K562 (cell line): ENCODE measurements around the gene COL7A1. TPM values are rescaled to one million over a fixed set of nuclear protein-coding genes. Genes with fewer than 3 reads are reported as not detected.

Experiments used
- ATAC-seq: fragments of 200-7000 bp; cut with Tn5 transposase; 3 replicates; pipeline ENCODE4 v1.9.1; 2020; ENCODE audit warnings: moderate library complexity
- BruUV-seq: library from RNA; stranded (reverse); fragments of 400-500 nt; replicated peaks from 2 replicates; lab custom pipeline; 2021; lab: Mats Ljungman, UMichigan
- CTCF ChIA-PET: fragments of 300-600 bp; formaldehyde crosslinking; extraction: SDS; loops from one replicate; lab custom pipeline; 2021; ENCODE audit warnings: low intra/inter-chr PET ratio; lab: Yijun Ruan, JAX
- POLR2A ChIA-PET: fragments of 300-600, 350-650 bp; sonication (Branson Sonifier 250); formaldehyde crosslinking; extraction: SDS; loops from one replicate; lab custom pipeline; 2021; ENCODE audit warnings: antibody characterized with exemption, inconsistent platforms; lab: Yijun Ruan, JAX
- DNase-seq, 4 experiments: peaks; one replicate each; pipeline versions ENCODE4 v3.0.0 to v3.0.0-alpha.2; 2011 to 2018; ENCODE audit warnings: low spot score in 3 of 4, mixed read lengths in 3 of 4; ENCODE audit errors: extremely low read depth in 1 of 4
- FAIRE-seq: peaks from 2 replicates; lab custom pipeline; 2011; peaks lifted over from hg19 to GRCh38; lab: Jason Lieb, UNC
- H2AFZ ChIP-seq: 2 replicates; pipeline ENCODE4 v1.6.0; 2011; ENCODE audit warnings: low read depth, low read length, control low read depth, inconsistent platforms
- H3K27ac ChIP-seq: fragments of 200-600 bp; 3 replicates; pipeline ENCODE4 v1.8.0; 2011; ENCODE audit warnings: low read depth, mild to moderate bottlenecking, control low read depth, inconsistent platforms, low read length, moderate library complexity, mixed read lengths; ENCODE audit errors: extremely low read depth
- H3K27me3 ChIP-seq, 2 experiments: fragments of 300-600 bp in 1 of 2; 2 replicates in 1 of 2; 3 replicates in 1 of 2; pipeline versions ENCODE4 v1.6.0 to v1.8.0; 2011; ENCODE audit warnings: inconsistent platforms in 2 of 2, low read length in 2 of 2, mild to moderate bottlenecking in 1 of 2, mixed read lengths in 1 of 2, moderate library complexity in 1 of 2; ENCODE audit not compliant: control insufficient read depth in 2 of 2, insufficient read depth in 2 of 2
- H3K36me3 ChIP-seq: fragments of 300-600 bp; 3 replicates; pipeline ENCODE4 v1.8.0; 2011; ENCODE audit warnings: mild to moderate bottlenecking, low read length, inconsistent platforms; ENCODE audit not compliant: control insufficient read depth, insufficient read depth
- H3K4me1 ChIP-seq, 2 experiments: fragments of 200-600 bp in 1 of 2; replicated peaks in 1 of 2; 2 replicates in 1 of 2; 3 replicates in 1 of 2; pipeline versions ENCODE4 v1.5.1 to v1.8.0; 2011; ENCODE audit warnings: inconsistent platforms in 2 of 2, low read length in 2 of 2, mild to moderate bottlenecking in 1 of 2, mixed read lengths in 1 of 2, moderate library complexity in 1 of 2; ENCODE audit not compliant: control insufficient read depth in 2 of 2, insufficient read depth in 2 of 2
- H3K4me2 ChIP-seq: 2 replicates; pipeline ENCODE4 v1.6.1; 2011; ENCODE audit warnings: low read length, control low read depth, inconsistent platforms, mixed read lengths; ENCODE audit not compliant: insufficient read depth
- H3K4me3 ChIP-seq: fragments of 200-600 bp; sonication (generic), shearing (Covaris generic); 2 replicates; pipeline ENCODE4 v1.5.1; 2016; ENCODE audit warnings: control low read depth, inconsistent platforms
- H3K79me2 ChIP-seq: fragments of 200-600 bp; 3 replicates; pipeline ENCODE4 v1.8.0; 2011; ENCODE audit warnings: low read length, inconsistent platforms; ENCODE audit not compliant: control insufficient read depth, insufficient read depth
- H3K9ac ChIP-seq, 2 experiments: 2 replicates each; pipeline versions ENCODE4 v1.6.0 to v1.6.1; 2011; ENCODE audit warnings: low read depth in 2 of 2, low read length in 2 of 2, control low read depth in 1 of 2, inconsistent platforms in 1 of 2, mild to moderate bottlenecking in 1 of 2, mixed read lengths in 1 of 2; ENCODE audit not compliant: insufficient read depth in 1 of 2
- H3K9me1 ChIP-seq: one replicate; pipeline ENCODE4 v1.6.0; 2011; ENCODE audit warnings: inconsistent platforms, mild to moderate bottlenecking, low read length, moderate library complexity; ENCODE audit not compliant: control insufficient read depth, insufficient read depth
- H3K9me3 ChIP-seq: replicated peaks from 2 replicates; pipeline ENCODE4 v1.5.1; 2011; ENCODE audit warnings: low read depth, low read length, inconsistent platforms; ENCODE audit not compliant: control insufficient read depth, insufficient read depth
- H4K20me1 ChIP-seq: replicated peaks from 2 replicates; pipeline ENCODE4 v1.6.1; 2011; ENCODE audit warnings: low read length, inconsistent platforms, mixed read lengths; ENCODE audit not compliant: control insufficient read depth, insufficient read depth
- ASH1L ChIP-seq: fragments of 450-650 bp; IDR thresholded peaks from 2 replicates; pipeline ENCODE4 v1.6.1; 2018; ENCODE audit warnings: borderline replicate concordance, mild to moderate bottlenecking, low read depth; ENCODE audit not compliant: partially characterized antibody
- CC2D1A ChIP-seq: fragments of 450-650 bp; IDR thresholded peaks from 2 replicates; pipeline ENCODE4 v1.6.1; 2017; ENCODE audit warnings: mild to moderate bottlenecking
- CXXC5 ChIP-seq: fragments of 250-450 bp; sonication (Bioruptor Pico); IDR thresholded peaks from 2 replicates; pipeline ENCODE4 v1.8.0; 2022; ENCODE audit warnings: inconsistent platforms, mild to moderate bottlenecking, moderate library complexity
- DACH1 ChIP-seq: fragments of 450-650 bp; IDR thresholded peaks from 2 replicates; pipeline ENCODE4 v1.6.1; 2018; ENCODE audit not compliant: partially characterized antibody
- FOXA1 ChIP-seq: fragments of 450-650 bp; IDR thresholded peaks from 2 replicates; pipeline ENCODE4 v1.6.1; 2016; ENCODE audit warnings: mild to moderate bottlenecking, borderline replicate concordance
- IRF1 ChIP-seq: sonication (generic); formaldehyde crosslinking; IDR thresholded peaks from 2 replicates; pipeline ENCODE4 v1.8.0; 2022; ENCODE audit warnings: missing genetic modification reagents, mild to moderate bottlenecking, borderline replicate concordance
- KAT8 ChIP-seq: fragments of 450-650 bp; IDR thresholded peaks from 2 replicates; pipeline ENCODE4 v1.6.1; 2016; ENCODE audit warnings: low read depth, mild to moderate bottlenecking
- KDM5B ChIP-seq: fragments of 200-600 bp; sonication (generic); IDR thresholded peaks from 2 replicates; pipeline ENCODE4 v1.6.1; 2012; ENCODE audit warnings: low read depth, mild to moderate bottlenecking, moderate library complexity, low read length, control low read depth, inconsistent platforms; ENCODE audit not compliant: insufficient replicate concordance
- MLLT1 ChIP-seq, 2 experiments: fragments of 450-650 bp; IDR thresholded peaks; 2 replicates each; pipeline ENCODE4 v1.6.1; 2016
- MXI1 ChIP-seq: IDR thresholded peaks from 2 replicates; pipeline ENCODE4 v1.6.1; 2011; ENCODE audit warnings: low read depth, mild to moderate bottlenecking, improper control_type of control experiment, low read length
- NCOA6 ChIP-seq: fragments of 450-650 bp; IDR thresholded peaks from 2 replicates; pipeline ENCODE4 v1.6.1; 2017; ENCODE audit warnings: mild to moderate bottlenecking
- ZNF445 ChIP-seq: fragments of 250-450 bp; sonication (Bioruptor Pico); IDR thresholded peaks from 2 replicates; pipeline ENCODE4 v1.4.0; 2020; ENCODE audit warnings: low read depth, mild to moderate bottlenecking, moderate library complexity
- WGBS: fragments of 100-300 bp; shearing (Covaris generic); methylation state at CpG from one replicate; pipeline ENCODE4 v1.1.6; 2016; ENCODE audit warnings: low coverage, mixed read lengths; ENCODE audit not compliant: insufficient coverage; ENCODE audit errors: missing lambda C conversion rate; 5-methylcytosine and 5-hydroxymethylcytosine counted together
- in situ Hi-C: fragments of 300-500 bp; cut with MboI; formaldehyde crosslinking; loops from 4 replicates; pipeline ENCODE4 v1.15.0; 2018; ENCODE audit warnings: inconsistent platforms, mixed read lengths
- intact Hi-C: fragments of 100-400 bp; cut with micrococcal nuclease; formaldehyde crosslinking; loops from 2 replicates; pipeline ENCODE4 v1.14.2; 2022
- polyA plus RNA-seq, 8 experiments: library from polyadenylated mRNA; depleted of rRNA in 4 of 8; stranded (reverse) in 5 of 8; unstranded in 3 of 8; fragments of >200 nt; fragmentation: Nextera tagmentation in 2 of 8; fragmentation: Illumina TruSeq in 1 of 8; extraction: Ambion mirVana in 2 of 8; extraction: Trizol in 1 of 8; gene quantifications; 2 replicates each; pipeline versions ENCODE4 v1.2.1 to v1.2.3, GENCODE V29; 2011 to 2014; ENCODE audit warnings: inconsistent platforms in 1 of 8, missing spikeins in 1 of 8
- total RNA-seq, 7 experiments: library from RNA; depleted of rRNA in 6 of 7; stranded (reverse); fragments of >200 nt in 6 of 7; fragmentation: Illumina TruSeq in 2 of 7; extraction: Trizol in 2 of 7; gene quantifications; 2 replicates each; pipeline versions ENCODE4 v1.2.1 to v1.2.3, GENCODE V29; 2011 to 2021; ENCODE audit warnings: low replicate concordance in 1 of 7
- TF ChIP-seq, protein P1 (sequence below): sonication (generic); formaldehyde crosslinking; IDR thresholded peaks from 2 replicates; pipeline ENCODE4 v1.8.1; 2023; ENCODE audit warnings: missing genetic modification reagents, mild to moderate bottlenecking, borderline replicate concordance
- TF ChIP-seq, protein P2 (sequence below), 2 experiments: fragments of 200-800 bp in 1 of 2; sonication (Bioruptor generic) in 1 of 2; sonication (generic) in 1 of 2; formaldehyde crosslinking in 1 of 2; IDR thresholded peaks in 1 of 2; conservative IDR thresholded peaks in 1 of 2; 2 replicates each; pipeline versions ENCODE4 v1.5.0 to v1.6.1; 2016 to 2020; ENCODE audit warnings: missing compliant biosample characterization in 1 of 2, missing genetic modification characterization in 1 of 2, missing genetic modification reagents in 1 of 2

The COL7A1 gene
- total and polyA plus RNA-seq, 9 of the 15 experiments (the other 6 are each of a cell fraction or from before 2014, with no cell fraction given) = 0.09 to 0.66 (median 0.35) TPM; not detected in 3

- H3K9ac ChIP-seq = no peak overlapping the region
- 65% methylated on average over 3 of the region's 5 CpGs for WGBS
- intact Hi-C loops = no loop called here
- no peaks in the 10 kb centered on the region for H4K20me1 ChIP-seq
- ATAC-seq (no peak), DNase-seq (no peak), FAIRE-seq (no peak)
- TF ChIP-seq ASH1L = no peak
- TF ChIP-seq, protein P1, sequence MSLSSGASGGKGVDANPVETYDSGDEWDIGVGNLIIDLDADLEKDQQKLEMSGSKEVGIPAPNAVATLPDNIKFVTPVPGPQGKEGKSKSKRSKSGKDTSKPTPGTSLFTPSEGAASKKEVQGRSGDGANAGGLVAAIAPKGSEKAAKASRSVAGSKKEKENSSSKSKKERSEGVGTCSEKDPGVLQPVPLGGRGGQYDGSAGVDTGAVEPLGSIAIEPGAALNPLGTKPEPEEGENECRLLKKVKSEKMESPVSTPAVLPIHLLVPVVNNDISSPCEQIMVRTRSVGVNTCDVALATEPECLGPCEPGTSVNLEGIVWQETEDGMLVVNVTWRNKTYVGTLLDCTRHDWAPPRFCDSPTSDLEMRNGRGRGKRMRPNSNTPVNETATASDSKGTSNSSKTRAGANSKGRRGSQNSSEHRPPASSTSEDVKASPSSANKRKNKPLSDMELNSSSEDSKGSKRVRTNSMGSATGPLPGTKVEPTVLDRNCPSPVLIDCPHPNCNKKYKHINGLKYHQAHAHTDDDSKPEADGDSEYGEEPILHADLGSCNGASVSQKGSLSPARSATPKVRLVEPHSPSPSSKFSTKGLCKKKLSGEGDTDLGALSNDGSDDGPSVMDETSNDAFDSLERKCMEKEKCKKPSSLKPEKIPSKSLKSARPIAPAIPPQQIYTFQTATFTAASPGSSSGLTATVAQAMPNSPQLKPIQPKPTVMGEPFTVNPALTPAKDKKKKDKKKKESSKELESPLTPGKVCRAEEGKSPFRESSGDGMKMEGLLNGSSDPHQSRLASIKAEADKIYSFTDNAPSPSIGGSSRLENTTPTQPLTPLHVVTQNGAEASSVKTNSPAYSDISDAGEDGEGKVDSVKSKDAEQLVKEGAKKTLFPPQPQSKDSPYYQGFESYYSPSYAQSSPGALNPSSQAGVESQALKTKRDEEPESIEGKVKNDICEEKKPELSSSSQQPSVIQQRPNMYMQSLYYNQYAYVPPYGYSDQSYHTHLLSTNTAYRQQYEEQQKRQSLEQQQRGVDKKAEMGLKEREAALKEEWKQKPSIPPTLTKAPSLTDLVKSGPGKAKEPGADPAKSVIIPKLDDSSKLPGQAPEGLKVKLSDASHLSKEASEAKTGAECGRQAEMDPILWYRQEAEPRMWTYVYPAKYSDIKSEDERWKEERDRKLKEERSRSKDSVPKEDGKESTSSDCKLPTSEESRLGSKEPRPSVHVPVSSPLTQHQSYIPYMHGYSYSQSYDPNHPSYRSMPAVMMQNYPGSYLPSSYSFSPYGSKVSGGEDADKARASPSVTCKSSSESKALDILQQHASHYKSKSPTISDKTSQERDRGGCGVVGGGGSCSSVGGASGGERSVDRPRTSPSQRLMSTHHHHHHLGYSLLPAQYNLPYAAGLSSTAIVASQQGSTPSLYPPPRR (CRISPR knock-in tag) = no peak
- TF ChIP-seq, protein P2, sequence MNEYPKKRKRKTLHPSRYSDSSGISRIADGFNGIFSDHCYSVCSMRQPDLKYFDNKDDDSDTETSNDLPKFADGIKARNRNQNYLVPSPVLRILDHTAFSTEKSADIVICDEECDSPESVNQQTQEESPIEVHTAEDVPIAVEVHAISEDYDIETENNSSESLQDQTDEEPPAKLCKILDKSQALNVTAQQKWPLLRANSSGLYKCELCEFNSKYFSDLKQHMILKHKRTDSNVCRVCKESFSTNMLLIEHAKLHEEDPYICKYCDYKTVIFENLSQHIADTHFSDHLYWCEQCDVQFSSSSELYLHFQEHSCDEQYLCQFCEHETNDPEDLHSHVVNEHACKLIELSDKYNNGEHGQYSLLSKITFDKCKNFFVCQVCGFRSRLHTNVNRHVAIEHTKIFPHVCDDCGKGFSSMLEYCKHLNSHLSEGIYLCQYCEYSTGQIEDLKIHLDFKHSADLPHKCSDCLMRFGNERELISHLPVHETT (CRISPR knock-in tag; conservative IDR thresholded peaks at IDR 0.05 in 1 of 2, IDR thresholded peaks at IDR 0.05 in 1 of 2) = no peak
- TF ChIP-seq KDM5B = no peak
- no peak for TF ChIP-seq FOXA1
- no peak for TF ChIP-seq IRF1 (CRISPR knock-in tag)
- TF ChIP-seq MXI1 = no peak
- no peak for TF ChIP-seq MLLT1 (IDR thresholded peaks at IDR 0.05)
- TF ChIP-seq ZNF445 (CRISPR knock-in tag) = no peak
- TF ChIP-seq NCOA6 = no peak
- TF ChIP-seq CXXC5 (CRISPR knock-in tag) = no peak
- no peak for TF ChIP-seq CC2D1A
- no peak for TF ChIP-seq DACH1
- TF ChIP-seq KAT8 = no peak
- no peak overlapping the region for H3K27ac ChIP-seq
- no peak overlapping the region for H3K4me2 ChIP-seq
- H2AFZ ChIP-seq = no peak overlapping the region
- ChIA-PET POLR2A (interaction anchor here (1.0 kb wide), 1 partner anchor 30 kb away, joined by 3 read pairs; no protein-coding TSS in a partner anchor), CTCF (interaction anchor here (0.6 kb wide), 1 partner anchor 309 kb away, joined by 3 read pairs; no protein-coding TSS in a partner anchor)
- peaks cover 0 to 40% of the 10 kb centered on the region in 2 experiments; a peak in 2 of 5 replicates for H3K4me1 ChIP-seq
- no peaks in the 10 kb centered on the region for H3K27me3 ChIP-seq
- BruUV-seq = no TSS peak
- no peak overlapping the region for H3K4me3 ChIP-seq
- H3K79me2 ChIP-seq = no peaks in the 10 kb centered on the region
- H3K9me1 ChIP-seq = no peaks in the 10 kb centered on the region
- H3K36me3 ChIP-seq = no peaks in the 10 kb centered on the region
- H3K9me3 ChIP-seq = no peaks in the 10 kb centered on the region
- in situ Hi-C loops = no loop called here
Measured at GRCh38 chr3:48567090-48567489, 28.0 kb downstream of the COL7A1 start.
